T-helper 22 cell (primary cell): ENCODE data around the gene U2AF1L4.

Experiments used
- DNase-seq: peaks from one replicate; pipeline ENCODE4 v3.0.0-alpha.2; 2020; ENCODE audit warnings: low read depth

Gene U2AF1L4

GRCh38 chr19:35745328-35746086 lies at the start of gene U2AF1L4, which contains the start of gene PSENEN:
TSS of gene U2AF1L4 (minus strand) at chr19:35745418. CDS start at chr19:35745391, 27 bp downstream.
TSS of gene PSENEN (plus strand) at chr19:35745651. CDS start at chr19:35745931, 280 bp downstream.
- DNase-seq: peak; percentile 98

- no peak for DNase-seq
These were observed 48.4 kb upstream of the U2AF1L4 start for GRCh38 chr19:35793381-35794165.

- DNase-seq: no peak
These were observed 47.7 kb upstream of the U2AF1L4 start for GRCh38 chr19:35792888-35793287.

- DNase-seq: no peak
These were observed 47.1 kb upstream of the U2AF1L4 start for GRCh38 chr19:35792312-35792711.

GRCh38 chr19:35791814-35792279 lies 46.6 kb upstream of the U2AF1L4 start:
- no peak for DNase-seq

GRCh38 chr19:35790981-35791813 lies 46.0 kb upstream of the U2AF1L4 start:
- DNase-seq: no peak

- DNase-seq: no peak
These were observed 45.0 kb upstream of the U2AF1L4 start for GRCh38 chr19:35789978-35790944.

- no peak for DNase-seq
These were observed 44.2 kb upstream of the U2AF1L4 start for GRCh38 chr19:35789195-35789977.

- no peak for DNase-seq
These were observed 43.2 kb upstream of the U2AF1L4 start for GRCh38 chr19:35788205-35788960.

GRCh38 chr19:35787227-35787799 lies 42.1 kb upstream of the U2AF1L4 start:
- no peak for DNase-seq

- DNase-seq: no peak
These were observed 41.3 kb upstream of the U2AF1L4 start for GRCh38 chr19:35786299-35787160.

- DNase-seq: no peak
These were observed 40.1 kb upstream of the U2AF1L4 start for GRCh38 chr19:35785339-35785627.

- DNase-seq: no peak
These were observed 39.5 kb upstream of the U2AF1L4 start for GRCh38 chr19:35784503-35785338.

- no peak for DNase-seq
These were observed 38.5 kb upstream of the U2AF1L4 start for GRCh38 chr19:35783469-35784434.

GRCh38 chr19:35782589-35782988 lies 37.4 kb upstream of the U2AF1L4 start:
- no peak for DNase-seq

GRCh38 chr19:35781650-35782049 lies 36.4 kb upstream of the U2AF1L4 start:
- no peak for DNase-seq
